GDM1 (cell line): ENCODE measurements around the gene WNT3A.

ENCODE experiments used
- DNase-seq: peaks from one replicate; lab custom pipeline; 2025; lab: John Stamatoyannopoulos, UW

WNT3A gene

GRCh38 chr1:228084797-228085196, 78.0 kb downstream of the WNT3A start:
- DNase-seq: no peak

- DNase-seq: no peak
Observed at GRCh38 chr1:228085287-228085951, 78.6 kb downstream of the WNT3A start.

- peak; percentile 40 for DNase-seq
Observed at GRCh38 chr1:228087771-228088251, 81.0 kb downstream of the WNT3A start.

- no peak for DNase-seq
Observed at GRCh38 chr1:228088586-228089498, 82.0 kb downstream of the WNT3A start.

- DNase-seq: no peak
Observed at GRCh38 chr1:228089519-228090380, 83.0 kb downstream of the WNT3A start.

GRCh38 chr1:228090613-228091081, 83.8 kb downstream of the WNT3A start:
- no peak for DNase-seq

- no peak for DNase-seq
Observed at GRCh38 chr1:228091084-228091483, 84.3 kb downstream of the WNT3A start.

- DNase-seq: no peak
Observed at GRCh38 chr1:228092342-228093049, 85.7 kb downstream of the WNT3A start.

- DNase-seq: no peak
Observed at GRCh38 chr1:228093050-228093906, 86.5 kb downstream of the WNT3A start.

GRCh38 chr1:228094432-228095016, 87.7 kb downstream of the WNT3A start:
- no peak for DNase-seq

GRCh38 chr1:228095161-228095560, 88.4 kb downstream of the WNT3A start:
- no peak for DNase-seq

- DNase-seq: no peak
Observed at GRCh38 chr1:228095938-228096337, 89.1 kb downstream of the WNT3A start.

- DNase-seq: no peak
Observed at GRCh38 chr1:228096416-228097332, 89.9 kb downstream of the WNT3A start.

GRCh38 chr1:228097333-228098081, 90.7 kb downstream of the WNT3A start:
- DNase-seq: no peak

GRCh38 chr1:228098323-228098931, 91.6 kb downstream of the WNT3A start:
- no peak for DNase-seq

GRCh38 chr1:228099331-228099732, 92.5 kb downstream of the WNT3A start:
- DNase-seq: no peak

- no peak for DNase-seq
Observed at GRCh38 chr1:228100822-228101613, 94.2 kb downstream of the WNT3A start.
